CD4-positive, alpha-beta T cell (primary cell): ENCODE results near the gene R3HDM1. TPM values are rescaled to one million over a fixed set of nuclear protein-coding genes. Genes with fewer than 3 reads are reported as not detected.

ENCODE experiments used
- ATAC-seq: fragments of 200-7000 bp; cut with Tn5 transposase; one replicate; pipeline ENCODE4 v1.10.0; 2022; ENCODE audit warnings: mild to moderate bottlenecking; ENCODE audit not compliant: poor library complexity
- CTCF ChIA-PET: fragments of 350-600 bp; sonication (Branson Sonifier 250); formaldehyde crosslinking; loops from one replicate; lab custom pipeline; 2021; ENCODE audit warnings: antibody characterized with exemption, inconsistent platforms; lab: Charles Lee
- POLR2A ChIA-PET: fragments of 350-600 bp; sonication (Branson Sonifier 250); formaldehyde crosslinking; loops from one replicate; lab custom pipeline; 2021; ENCODE audit warnings: antibody characterized with exemption, inconsistent platforms; lab: Charles Lee
- DNase-seq, 14 experiments: peaks; one replicate each; pipeline ENCODE4 v3.0.0-alpha.2; 2013 to 2020; ENCODE audit warnings: mixed read lengths in 2 of 14
- H3K27ac ChIP-seq, 2 donors: one replicate each; pipeline versions ENCODE4 v1.5.1 to v1.7.0; 2013; ENCODE audit warnings: low read length in 2 of 2, low read depth in 1 of 2, mild to moderate bottlenecking in 1 of 2
- H3K27me3 ChIP-seq, 2 experiments: 1 replicate in 1 of 2; 2 replicates in 1 of 2; pipeline versions ENCODE4 v1.6.1 to v1.7.0; 2013; ENCODE audit warnings: low read length in 2 of 2, control low read depth in 1 of 2, mild to moderate bottlenecking in 1 of 2, moderate library complexity in 1 of 2; ENCODE audit not compliant: insufficient read depth in 2 of 2, control insufficient read depth in 1 of 2
- H3K36me3 ChIP-seq: one replicate; pipeline ENCODE4 v1.6.1; 2013; ENCODE audit warnings: low read length, control low read depth; ENCODE audit not compliant: insufficient read depth
- H3K4me1 ChIP-seq: one replicate; pipeline ENCODE4 v1.6.1; 2013; ENCODE audit warnings: low read length, control low read depth; ENCODE audit not compliant: insufficient read depth
- H3K4me3 ChIP-seq: one replicate; pipeline ENCODE4 v1.5.1; 2013; ENCODE audit warnings: mild to moderate bottlenecking, low read length, moderate library complexity
- H3K9me3 ChIP-seq, 2 experiments: 1 replicate in 1 of 2; 2 replicates in 1 of 2; pipeline versions ENCODE4 v1.6.1 to v1.7.0; 2013; ENCODE audit warnings: low read length in 2 of 2, mild to moderate bottlenecking in 2 of 2, control low read depth in 1 of 2, moderate library complexity in 1 of 2; ENCODE audit not compliant: control insufficient read depth in 1 of 2, insufficient read depth in 1 of 2
- H3K27ac Mint-ChIP-seq: one replicate; pipeline ENCODE4 v1.8.0; 2020; ENCODE audit warnings: mixed read lengths
- H3K27me3 Mint-ChIP-seq: one replicate; pipeline ENCODE4 v1.8.0; 2021; ENCODE audit warnings: mixed read lengths
- H3K36me3 Mint-ChIP-seq: one replicate; pipeline ENCODE4 v1.8.0; 2021; ENCODE audit warnings: low read depth, mixed read lengths
- H3K4me1 Mint-ChIP-seq: one replicate; pipeline ENCODE4 v1.8.0; 2021; ENCODE audit warnings: low read depth, mixed read lengths
- H3K4me3 Mint-ChIP-seq: one replicate; pipeline ENCODE4 v1.8.0; 2020; ENCODE audit warnings: mild to moderate bottlenecking, mixed read lengths
- H3K9me3 Mint-ChIP-seq: one replicate; pipeline ENCODE4 v1.8.0; 2020; ENCODE audit warnings: mixed read lengths
- intact Hi-C, 2 experiments: fragments of 100-400 bp; cut with DNase I in 1 of 2; cut with micrococcal nuclease in 1 of 2; formaldehyde crosslinking; loops; one replicate each; pipeline versions ENCODE4 v1.15.1 to v1.9.0; 2023 to 2025; cut with DNase I, micrococcal nuclease
- polyA plus RNA-seq, 2 donors: library from polyadenylated mRNA; unstranded; fragments of 120-200 nt; gene quantifications; one replicate each; pipeline ENCODE4 v1.2.1, GENCODE V29; 2013
- total RNA-seq, 174 experiments: library from RNA in 2 of 174; stranded (reverse) in 2 of 174; gene quantifications; one replicate each; pipeline ENCODE4 v1.2.3 and lab custom pipeline; 2021 to 2026
- TF ChIP-seq, protein P1 (sequence below): fragments of 200-600 bp; IDR thresholded peaks from one replicate; pipeline ENCODE4 v1.8.0; 2022; ENCODE audit warnings: antibody characterized with exemption, mild to moderate bottlenecking

The R3HDM1 gene
- 10 to 100 TPM; 39.7 to 41.4 TPM for total RNA-seq
- 29.4 TPM for polyA plus RNA-seq (2013, experiment 1 of 2)
- 34.2 TPM for polyA plus RNA-seq (2013, experiment 2 of 2)
- total RNA-seq (lab: John Stamatoyannopoulos, UW): 16.5 to 66.8 (median 33.7) reads per million in 172 experiments

DNA sequence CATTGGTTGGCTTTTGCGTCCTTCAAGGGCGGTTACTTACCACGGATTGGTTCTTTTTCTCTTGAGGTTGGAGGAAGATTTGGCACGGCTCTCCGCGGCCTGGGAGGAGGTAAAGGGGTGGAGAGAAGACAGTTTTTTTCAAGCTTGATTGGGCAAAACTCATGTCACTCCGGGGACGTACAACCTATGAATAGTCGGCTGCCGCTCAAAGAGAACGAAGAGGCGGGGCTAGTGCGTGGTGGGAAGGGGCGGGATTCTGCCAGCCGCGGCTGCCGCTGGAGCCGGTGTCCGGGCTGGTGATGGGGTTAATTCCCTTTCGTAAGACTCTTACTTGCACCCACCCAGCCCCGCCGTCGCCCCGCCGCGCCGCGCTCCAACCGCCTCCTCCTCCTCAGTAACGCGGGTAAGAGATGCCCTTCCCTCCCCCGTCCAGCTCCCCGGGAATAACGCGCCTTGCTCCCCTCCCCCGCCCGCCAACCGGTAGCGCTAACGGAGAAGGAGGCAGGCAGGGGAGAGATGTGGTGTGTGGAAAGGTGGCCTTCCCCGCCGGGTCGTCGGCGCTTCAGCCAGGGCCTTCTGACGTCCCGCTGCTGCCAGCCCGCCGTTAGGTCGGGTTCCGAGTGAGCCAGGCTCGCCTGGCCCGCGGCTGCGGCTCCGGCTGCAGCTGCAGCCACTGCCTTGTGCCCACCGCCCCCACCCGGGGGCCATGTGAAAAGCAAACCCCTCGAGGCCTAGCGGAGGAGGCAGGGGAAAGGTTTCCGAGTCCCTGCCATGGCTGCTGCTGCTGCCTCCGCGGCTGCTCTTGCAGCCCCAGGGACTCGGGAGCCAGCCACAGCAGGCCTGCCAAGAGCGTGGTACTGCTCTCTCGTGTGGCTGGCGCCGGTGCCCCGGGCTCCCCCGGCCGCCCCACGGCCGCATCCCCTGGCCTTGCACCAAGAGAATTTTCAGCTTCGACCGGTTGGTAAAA is at the start of gene R3HDM1:
Gene R3HDM1 (plus strand): TSS at position 254 of the 967 bp plus-strand sequence. CDS start 73,362 bp downstream, outside the sequence.
- ChIA-PET POLR2A (interaction anchor here (0.6 to 2.6 kb wide), 19 partner anchors 9 to 861 kb away, joined by 3 to 49 read pairs (median 5); partner anchors contain the start of genes CCNT2, DARS1, MCM6 and RAB3GAP1), CTCF (interaction anchor here (1.2 to 1.6 kb wide), 2 partner anchors 12 to 527 kb away, joined by 4 to 5 read pairs; no protein-coding TSS in a partner anchor)
- Histone ChIP-seq H3K9me3 (no peaks in the 10 kb centered on the region), H3K27me3 (no peaks in the 10 kb centered on the region), H3K27ac (peak within 1 kb of the TSS; percentile 79 to 94), H3K36me3 (no peaks in the 10 kb centered on the region), H3K4me1 (peaks cover 16% of the 10 kb centered on the region), H3K4me3 (peak within 1 kb of the TSS; percentile 88)
- no peak within 1 kb of the TSS for H3K27ac Mint-ChIP-seq
- H3K4me3 Mint-ChIP-seq: no peak within 1 kb of the TSS
- H3K4me1 Mint-ChIP-seq: peaks cover 32% of the 10 kb centered on the region
- H3K36me3 Mint-ChIP-seq: no peaks in the 10 kb centered on the region
- H3K9me3 Mint-ChIP-seq: no peaks in the 10 kb centered on the region
- intact Hi-C loops: loop anchor here (1.0 to 5.0 kb wide), 7 partner anchors 61 to 613 kb away; partner anchors contain the start of genes UBXN4 (in 2 of the 2), CCNT2 (in 1 of the 2), MCM6 (in 1 of the 2) and RAB3GAP1 (in 1 of the 2)
- H3K27me3 Mint-ChIP-seq: no peaks in the 10 kb centered on the region
- peak; percentile 77 for ATAC-seq
- TF ChIP-seq, protein P1, sequence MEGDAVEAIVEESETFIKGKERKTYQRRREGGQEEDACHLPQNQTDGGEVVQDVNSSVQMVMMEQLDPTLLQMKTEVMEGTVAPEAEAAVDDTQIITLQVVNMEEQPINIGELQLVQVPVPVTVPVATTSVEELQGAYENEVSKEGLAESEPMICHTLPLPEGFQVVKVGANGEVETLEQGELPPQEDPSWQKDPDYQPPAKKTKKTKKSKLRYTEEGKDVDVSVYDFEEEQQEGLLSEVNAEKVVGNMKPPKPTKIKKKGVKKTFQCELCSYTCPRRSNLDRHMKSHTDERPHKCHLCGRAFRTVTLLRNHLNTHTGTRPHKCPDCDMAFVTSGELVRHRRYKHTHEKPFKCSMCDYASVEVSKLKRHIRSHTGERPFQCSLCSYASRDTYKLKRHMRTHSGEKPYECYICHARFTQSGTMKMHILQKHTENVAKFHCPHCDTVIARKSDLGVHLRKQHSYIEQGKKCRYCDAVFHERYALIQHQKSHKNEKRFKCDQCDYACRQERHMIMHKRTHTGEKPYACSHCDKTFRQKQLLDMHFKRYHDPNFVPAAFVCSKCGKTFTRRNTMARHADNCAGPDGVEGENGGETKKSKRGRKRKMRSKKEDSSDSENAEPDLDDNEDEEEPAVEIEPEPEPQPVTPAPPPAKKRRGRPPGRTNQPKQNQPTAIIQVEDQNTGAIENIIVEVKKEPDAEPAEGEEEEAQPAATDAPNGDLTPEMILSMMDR: no peak
- peak; percentile 84 to 99 (median 92) for DNase-seq

- Histone ChIP-seq H3K9me3 (peaks cover 0 to 3% of the 10 kb centered on the region in 2 experiments), H3K27ac (no peak overlapping the region), H3K4me3 (no peak overlapping the region), H3K36me3 (no peaks in the 10 kb centered on the region), H3K27me3 (no peaks in the 10 kb centered on the region), H3K4me1 (no peaks in the 10 kb centered on the region)
- TF ChIP-seq, protein P1: no peak
- ATAC-seq (no peak), DNase-seq (no peak)
- intact Hi-C loops: no loop called here
- Mint-ChIP-seq H3K4me3 (no peak overlapping the region), H3K36me3 (peaks cover 44% of the 10 kb centered on the region), H3K9me3 (peaks cover 3% of the 10 kb centered on the region), H3K27me3 (no peaks in the 10 kb centered on the region), H3K4me1 (no peaks in the 10 kb centered on the region), H3K27ac (no peak overlapping the region)
- CTCF ChIA-PET: no interaction called here
- POLR2A ChIA-PET: no interaction called here
These were observed 45.8 kb upstream of the R3HDM1 start for GRCh38 chr2:135485441-135485840.

GRCh38 chr2:135490376-135490775 is 40.9 kb upstream of the R3HDM1 start:
- intact Hi-C loops: no loop called here
- CTCF ChIA-PET: no interaction called here
- no peaks in the 10 kb centered on the region for H3K9me3 ChIP-seq
- DNase-seq: no peak
- H3K36me3 ChIP-seq: no peaks in the 10 kb centered on the region
- Mint-ChIP-seq H3K27me3 (no peaks in the 10 kb centered on the region), H3K27ac (no peak overlapping the region), H3K36me3 (peaks cover 56% of the 10 kb centered on the region), H3K4me3 (no peak overlapping the region), H3K9me3 (peaks cover 3% of the 10 kb centered on the region), H3K4me1 (no peaks in the 10 kb centered on the region)
- H3K27ac ChIP-seq: no peak overlapping the region
- H3K4me3 ChIP-seq: no peak overlapping the region
- no peaks in the 10 kb centered on the region for H3K4me1 ChIP-seq
- TF ChIP-seq, protein P1: no peak
- no peaks in the 10 kb centered on the region for H3K27me3 ChIP-seq
- POLR2A ChIA-PET: no interaction called here
- ATAC-seq: no peak
